RWPE2 (cell line): ENCODE results near the gene INF2.

Experiments
- ATAC-seq: fragments of 200-7000 bp; cut with Tn5 transposase; 3 replicates; pipeline ENCODE4 v1.9.1; 2021; ENCODE audit warnings: low read depth
- DNase-seq: peaks from one replicate; pipeline ENCODE4 v3.0.0-alpha.2; 2020; ENCODE audit warnings: low spot score
- H3K27ac ChIP-seq: fragments of 450-650 bp; 2 replicates; pipeline ENCODE4 v1.5.1; 2017; ENCODE audit warnings: mild to moderate bottlenecking; ENCODE audit not compliant: poor library complexity, severe bottlenecking
- H3K27me3 ChIP-seq: fragments of 250-450 bp; sonication (Bioruptor Pico); 2 replicates; pipeline ENCODE4 v1.5.1; 2021; ENCODE audit warnings: mild to moderate bottlenecking, moderate library complexity; ENCODE audit not compliant: insufficient read depth, poor library complexity, severe bottlenecking
- H3K36me3 ChIP-seq: fragments of 250-450 bp; sonication (Bioruptor Pico); 2 replicates; pipeline ENCODE4 v1.5.1; 2020; ENCODE audit warnings: low read depth, mild to moderate bottlenecking, moderate library complexity
- H3K4me1 ChIP-seq: fragments of 250-450 bp; sonication (Bioruptor Pico); 2 replicates; pipeline ENCODE4 v1.5.1; 2021; ENCODE audit warnings: mild to moderate bottlenecking, moderate library complexity; ENCODE audit not compliant: insufficient read depth, poor library complexity, severe bottlenecking
- H3K4me3 ChIP-seq: fragments of 250-450 bp; sonication (Bioruptor Pico); 2 replicates; pipeline ENCODE4 v1.5.1; 2021; ENCODE audit warnings: mild to moderate bottlenecking, moderate library complexity; ENCODE audit not compliant: severe bottlenecking
- H3K9me3 ChIP-seq: fragments of 250-450 bp; sonication (Bioruptor Pico); 2 replicates; pipeline ENCODE4 v1.5.1; 2021; ENCODE audit warnings: mild to moderate bottlenecking, moderate library complexity; ENCODE audit not compliant: severe bottlenecking
- TF ChIP-seq, protein P1 (sequence below): fragments of 450-650 bp; IDR thresholded peaks from one replicate; pipeline ENCODE4 v1.5.1; 2017; ENCODE audit warnings: mild to moderate bottlenecking, moderate library complexity; ENCODE audit not compliant: poor library complexity, severe bottlenecking

INF2 gene

GRCh38 chr14:104745431-104745830 lies 56.0 kb downstream of the INF2 start:
- Histone ChIP-seq H3K4me3 (no peak overlapping the region), H3K9me3 (no peaks in the 10 kb centered on the region), H3K4me1 (peaks cover 32% of the 10 kb centered on the region), H3K27me3 (no peaks in the 10 kb centered on the region), H3K27ac (no peak overlapping the region), H3K36me3 (peaks cover 9% of the 10 kb centered on the region; the same call in 1 of the 2 replicates)
- DNase-seq (no peak), ATAC-seq (no peak)
- TF ChIP-seq, protein P1, sequence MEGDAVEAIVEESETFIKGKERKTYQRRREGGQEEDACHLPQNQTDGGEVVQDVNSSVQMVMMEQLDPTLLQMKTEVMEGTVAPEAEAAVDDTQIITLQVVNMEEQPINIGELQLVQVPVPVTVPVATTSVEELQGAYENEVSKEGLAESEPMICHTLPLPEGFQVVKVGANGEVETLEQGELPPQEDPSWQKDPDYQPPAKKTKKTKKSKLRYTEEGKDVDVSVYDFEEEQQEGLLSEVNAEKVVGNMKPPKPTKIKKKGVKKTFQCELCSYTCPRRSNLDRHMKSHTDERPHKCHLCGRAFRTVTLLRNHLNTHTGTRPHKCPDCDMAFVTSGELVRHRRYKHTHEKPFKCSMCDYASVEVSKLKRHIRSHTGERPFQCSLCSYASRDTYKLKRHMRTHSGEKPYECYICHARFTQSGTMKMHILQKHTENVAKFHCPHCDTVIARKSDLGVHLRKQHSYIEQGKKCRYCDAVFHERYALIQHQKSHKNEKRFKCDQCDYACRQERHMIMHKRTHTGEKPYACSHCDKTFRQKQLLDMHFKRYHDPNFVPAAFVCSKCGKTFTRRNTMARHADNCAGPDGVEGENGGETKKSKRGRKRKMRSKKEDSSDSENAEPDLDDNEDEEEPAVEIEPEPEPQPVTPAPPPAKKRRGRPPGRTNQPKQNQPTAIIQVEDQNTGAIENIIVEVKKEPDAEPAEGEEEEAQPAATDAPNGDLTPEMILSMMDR, result no peak

- ATAC-seq (no peak), DNase-seq (no peak)
- Histone ChIP-seq H3K27me3 (no peaks in the 10 kb centered on the region), H3K4me1 (peaks cover 32% of the 10 kb centered on the region), H3K27ac (peak overlapping the region; percentile 54), H3K36me3 (peaks cover 9% of the 10 kb centered on the region; the same call in 1 of the 2 replicates), H3K4me3 (no peak overlapping the region), H3K9me3 (no peaks in the 10 kb centered on the region)
- TF ChIP-seq, protein P1, result no peak
These were observed 56.7 kb downstream of the INF2 start for GRCh38 chr14:104746071-104746545.

- Histone ChIP-seq H3K4me1 (peaks cover 32% of the 10 kb centered on the region), H3K27ac (peak overlapping the region; percentile 54), H3K9me3 (no peaks in the 10 kb centered on the region), H3K36me3 (peaks cover 9% of the 10 kb centered on the region; the same call in 1 of the 2 replicates), H3K4me3 (no peak overlapping the region), H3K27me3 (no peaks in the 10 kb centered on the region)
- DNase-seq (no peak), ATAC-seq (no peak)
- TF ChIP-seq, protein P1, result no peak
These were observed 57.6 kb downstream of the INF2 start for GRCh38 chr14:104746934-104747481.

- H3K4me1 ChIP-seq, result peaks cover 32% of the 10 kb centered on the region
- H3K9me3 ChIP-seq, result no peaks in the 10 kb centered on the region
- H3K27ac ChIP-seq, result peak overlapping the region; percentile 54
- TF ChIP-seq, protein P1, result no peak
- no peak overlapping the region for H3K4me3 ChIP-seq
- H3K27me3 ChIP-seq, result no peaks in the 10 kb centered on the region
- H3K36me3 ChIP-seq, result peaks cover 9% of the 10 kb centered on the region; the same call in 1 of the 2 replicates
- no peak for ATAC-seq
- DNase-seq, result no peak
These were observed 58.5 kb downstream of the INF2 start for GRCh38 chr14:104747876-104748275.

DNA sequence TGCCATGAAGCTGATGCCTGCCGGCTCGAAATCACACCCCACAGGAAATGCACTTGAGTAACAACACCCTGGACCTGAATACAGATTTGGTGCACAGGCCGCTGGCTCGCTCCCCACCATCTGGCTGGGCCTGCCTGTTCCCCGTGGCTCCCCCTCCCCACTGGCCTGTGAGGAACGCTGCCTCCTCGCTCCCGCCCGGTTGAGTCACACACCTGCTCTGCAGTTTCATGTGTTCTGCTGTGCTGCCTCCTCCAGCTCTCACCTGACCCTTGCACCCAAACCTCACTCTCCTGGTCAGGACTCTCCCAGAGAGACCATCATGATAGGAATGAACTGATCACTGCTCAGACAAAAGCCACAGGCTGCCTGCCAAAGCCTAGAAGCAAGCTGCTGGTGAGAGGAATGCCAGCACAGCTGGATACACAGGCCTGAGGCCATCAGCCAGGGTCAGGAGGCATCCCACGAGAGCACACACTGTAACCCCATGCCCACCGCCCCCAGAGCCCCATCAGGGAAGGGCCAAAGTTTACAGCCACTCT lies 59.8 kb downstream of the INF2 start:
- ATAC-seq (peak; percentile 20), DNase-seq (no peak)
- no peaks in the 10 kb centered on the region for H3K9me3 ChIP-seq
- TF ChIP-seq, protein P1, result peak; percentile 67
- H3K27me3 ChIP-seq, result no peaks in the 10 kb centered on the region
- peaks cover 33% of the 10 kb centered on the region for H3K4me1 ChIP-seq
- H3K4me3 ChIP-seq, result no peak overlapping the region
- peak overlapping the region; percentile 54 for H3K27ac ChIP-seq
- peaks cover 3% of the 10 kb centered on the region; the same call in 1 of the 2 replicates for H3K36me3 ChIP-seq
